Liver (tissue), 3 donors: ENCODE results near the gene CGNL1.

Experiments used
- CTCF ChIP-seq: fragments of 150-350 bp; IDR thresholded peaks from 2 replicates; pipeline ENCODE4 v1.5.1; 2017; ENCODE audit warnings: improper control_type of control experiment, low read depth, low read length; ENCODE audit not compliant: missing input control
- RAD21 ChIP-seq, 2 donors: IDR thresholded peaks; 2 replicates each; pipeline ENCODE4 v1.6.1; 2016; ENCODE audit warnings: antibody characterized with exemption in 2 of 2, mild to moderate bottlenecking in 2 of 2
- TAF1 ChIP-seq: conservative IDR thresholded peaks from 2 replicates; pipeline ENCODE4 v1.6.1; 2016; ENCODE audit warnings: antibody characterized with exemption, mild to moderate bottlenecking
- donor health status: healthy.
- donor health status: healthy.

- TF ChIP-seq TAF1 (no peak), RAD21 (IDR thresholded peaks at IDR 0.05) (no peak), CTCF (no peak)
Observed at GRCh38 chr15:57464480-57464879, 88.2 kb downstream of the CGNL1 start.
